MG63 (cell line): Measurements from ENCODE around the gene CTPS2. TPM values are rescaled to one million over a fixed set of nuclear protein-coding genes. Genes with fewer than 3 reads are reported as not detected.
"Not testable (repeated sequence)": the region's sequence is repeated elsewhere in the genome, so short reads cannot be mapped to it uniquely, and the experiment has no call there.

Experiments used
- DNase-seq: peaks from one replicate; pipeline ENCODE4 v3.0.0-alpha.2; 2020
- H3K27me3 ChIP-seq: fragments of 250-450 bp; sonication (Bioruptor Pico); 2 replicates; pipeline ENCODE4 v1.5.1; 2020; ENCODE audit warnings: mild to moderate bottlenecking, moderate library complexity
- H3K36me3 ChIP-seq: fragments of 250-450 bp; sonication (Bioruptor Pico); 2 replicates; pipeline ENCODE4 v1.5.1; 2020; ENCODE audit warnings: mild to moderate bottlenecking, moderate library complexity
- H3K4me3 ChIP-seq: fragments of 250-450 bp; sonication (Bioruptor Pico); 2 replicates; pipeline ENCODE4 v1.5.1; 2020; ENCODE audit warnings: mild to moderate bottlenecking, moderate library complexity
- H3K9me3 ChIP-seq: fragments of 250-450 bp; sonication (Bioruptor Pico); 2 replicates; pipeline ENCODE4 v1.5.1; 2020; ENCODE audit warnings: mild to moderate bottlenecking, moderate library complexity
- total RNA-seq: library from RNA; depleted of rRNA; stranded (reverse); fragments of >200 nt; shearing (Covaris generic); gene quantifications from 2 replicates; pipeline ENCODE4 v1.2.3, GENCODE V29; 2014; ENCODE audit warnings: low replicate concordance

CTPS2 gene
- total RNA-seq, 1 experiment from 2014 or later: 13.2 TPM

- DNase-seq: no peak
- H3K27me3 ChIP-seq: no peaks in the 10 kb centered on the region
Measured at GRCh38 chrX:16722481-16722880, 10.0 kb upstream of the CTPS2 start.

GRCh38 chrX:16719334-16720084, 7.0 kb upstream of the CTPS2 start, which contains the start of gene SYAP1:
Gene SYAP1 (plus strand): TSS chrX:16719612. CDS start chrX:16719725, 113 bp downstream.
- no peaks in the 10 kb centered on the region; the same call in 1 of the 2 replicates for H3K36me3 ChIP-seq
- peak; percentile 91 for DNase-seq
- H3K27me3 ChIP-seq: no peaks in the 10 kb centered on the region
- peak within 1 kb of the TSS; percentile 71 for H3K4me3 ChIP-seq
- no peaks in the 10 kb centered on the region for H3K9me3 ChIP-seq

More at GRCh38 chrX:16722481-16722880, 10.0 kb upstream of the CTPS2 start:
- Histone ChIP-seq H3K36me3 (no peaks in the 10 kb centered on the region; the same call in 1 of the 2 replicates), H3K9me3 (no peaks in the 10 kb centered on the region), H3K4me3 (no peak overlapping the region)

- Histone ChIP-seq H3K4me3 (peak overlapping the region; percentile 71), H3K27me3 (no peaks in the 10 kb centered on the region)
Measured at GRCh38 chrX:16718824-16719333, 6.4 kb upstream of the CTPS2 start.

GRCh38 chrX:16716451-16716850, 4.0 kb upstream of the CTPS2 start:
- not testable (repeated sequence) for DNase-seq, H3K36me3 ChIP-seq, H3K9me3 ChIP-seq, H3K4me3 ChIP-seq, H3K27me3 ChIP-seq

More at GRCh38 chrX:16718824-16719333, 6.4 kb upstream of the CTPS2 start:
- H3K36me3 ChIP-seq: no peaks in the 10 kb centered on the region; the same call in 1 of the 2 replicates
- no peak for DNase-seq
- H3K9me3 ChIP-seq: no peaks in the 10 kb centered on the region

GRCh38 chrX:16715638-16716037, 3.2 kb upstream of the CTPS2 start:
- not testable (repeated sequence) for H3K9me3 ChIP-seq, DNase-seq, H3K4me3 ChIP-seq, H3K27me3 ChIP-seq, H3K36me3 ChIP-seq

GRCh38 chrX:16714504-16714903, 2.0 kb upstream of the CTPS2 start:
- H3K4me3 ChIP-seq: no peak overlapping the region
- H3K9me3 ChIP-seq: no peaks in the 10 kb centered on the region
- no peaks in the 10 kb centered on the region for H3K36me3 ChIP-seq
- H3K27me3 ChIP-seq: no peaks in the 10 kb centered on the region
- no peak for DNase-seq

GRCh38 chrX:16711893-16712547, 449 bp downstream of the CTPS2 start:
- peak; percentile 16 for DNase-seq
- Histone ChIP-seq H3K4me3 (peak overlapping the region; percentile 64), H3K9me3 (no peaks in the 10 kb centered on the region), H3K36me3 (no peaks in the 10 kb centered on the region; the same call in 1 of the 2 replicates), H3K27me3 (no peaks in the 10 kb centered on the region)

GRCh38 chrX:16711219-16711811, 1.2 kb downstream of the CTPS2 start:
- DNase-seq: no peak
- Histone ChIP-seq H3K36me3 (no peaks in the 10 kb centered on the region; the same call in 1 of the 2 replicates), H3K27me3 (no peaks in the 10 kb centered on the region), H3K4me3 (peak overlapping the region; percentile 64), H3K9me3 (no peaks in the 10 kb centered on the region)

GRCh38 chrX:16708016-16708415, 4.5 kb downstream of the CTPS2 start:
- DNase-seq: no peak
- Histone ChIP-seq H3K4me3 (no peak overlapping the region), H3K9me3 (no peaks in the 10 kb centered on the region), H3K36me3 (no peaks in the 10 kb centered on the region; the same call in 1 of the 2 replicates), H3K27me3 (no peaks in the 10 kb centered on the region)

GRCh38 chrX:16705370-16705769, 7.1 kb downstream of the CTPS2 start:
- no peak overlapping the region for H3K4me3 ChIP-seq
- no peak for DNase-seq
- no peaks in the 10 kb centered on the region for H3K9me3 ChIP-seq
- H3K36me3 ChIP-seq: no peaks in the 10 kb centered on the region; the same call in 1 of the 2 replicates
- no peaks in the 10 kb centered on the region for H3K27me3 ChIP-seq

GRCh38 chrX:16702700-16703599, 9.5 kb downstream of the CTPS2 start:
- no peak overlapping the region for H3K4me3 ChIP-seq
- H3K36me3 ChIP-seq: no peaks in the 10 kb centered on the region
- H3K27me3 ChIP-seq: no peaks in the 10 kb centered on the region
- DNase-seq: no peak
- no peaks in the 10 kb centered on the region for H3K9me3 ChIP-seq

GRCh38 chrX:16700734-16701133, 11.7 kb downstream of the CTPS2 start:
- Histone ChIP-seq H3K27me3 (no peaks in the 10 kb centered on the region), H3K36me3 (no peaks in the 10 kb centered on the region), H3K4me3 (no peak overlapping the region), H3K9me3 (no peaks in the 10 kb centered on the region)
- no peak for DNase-seq

GRCh38 chrX:16699389-16699788, 13.1 kb downstream of the CTPS2 start:
- Histone ChIP-seq H3K9me3 (no peaks in the 10 kb centered on the region), H3K4me3 (no peak overlapping the region), H3K27me3 (no peaks in the 10 kb centered on the region), H3K36me3 (no peaks in the 10 kb centered on the region; the same call in 1 of the 2 replicates)
- no peak for DNase-seq

- no peak for DNase-seq
- Histone ChIP-seq H3K4me3 (no peak overlapping the region), H3K27me3 (no peaks in the 10 kb centered on the region), H3K36me3 (no peaks in the 10 kb centered on the region; the same call in 1 of the 2 replicates), H3K9me3 (no peaks in the 10 kb centered on the region)
Measured at GRCh38 chrX:16696956-16697355, 15.5 kb downstream of the CTPS2 start.

- peak; percentile 17 for DNase-seq
- H3K9me3 ChIP-seq: no peaks in the 10 kb centered on the region
- H3K4me3 ChIP-seq: no peak overlapping the region
- H3K27me3 ChIP-seq: no peaks in the 10 kb centered on the region
- no peaks in the 10 kb centered on the region; the same call in 1 of the 2 replicates for H3K36me3 ChIP-seq
Measured at GRCh38 chrX:16695079-16695676, 17.3 kb downstream of the CTPS2 start.

- Histone ChIP-seq H3K4me3 (no peak overlapping the region), H3K27me3 (no peaks in the 10 kb centered on the region), H3K36me3 (peaks cover 2% of the 10 kb centered on the region; the same call in 1 of the 2 replicates), H3K9me3 (no peaks in the 10 kb centered on the region)
- no peak for DNase-seq
Measured at GRCh38 chrX:16687514-16687913, 25.0 kb downstream of the CTPS2 start.
